HepG2 (cell line): ENCODE measurements around the gene DNAJC11.

Experiments
- ATF2 ChIP-seq: sonication (generic); formaldehyde crosslinking; IDR thresholded peaks from 2 replicates; pipeline ENCODE4 v1.4.0; 2020; ENCODE audit warnings: missing genetic modification reagents
- ELF4 ChIP-seq: sonication (generic); formaldehyde crosslinking; IDR thresholded peaks from 2 replicates; pipeline ENCODE4 v1.5.0; 2020; ENCODE audit warnings: missing genetic modification reagents, mild to moderate bottlenecking, moderate library complexity, borderline replicate concordance
- HNRNPH1 ChIP-seq: fragments of 200-400 bp; formaldehyde crosslinking; optimal IDR thresholded peaks from 2 replicates; pipeline ENCODE3; 2017; ENCODE audit warnings: mild to moderate bottlenecking, low read depth, low read length
- ZNF10 ChIP-seq: sonication (generic); formaldehyde crosslinking; IDR thresholded peaks from 2 replicates; pipeline ENCODE4 v1.4.0; 2020; ENCODE audit warnings: mild to moderate bottlenecking, low read depth, missing genetic modification reagents, borderline replicate concordance
- ZNF138 ChIP-seq: sonication (generic); formaldehyde crosslinking; IDR thresholded peaks from 2 replicates; pipeline ENCODE4 v1.5.0; 2020; ENCODE audit warnings: mild to moderate bottlenecking, low read depth, missing genetic modification reagents
- ZNF253 ChIP-seq: sonication (generic); formaldehyde crosslinking; IDR thresholded peaks from 2 replicates; pipeline ENCODE4 v1.8.0; 2022; ENCODE audit warnings: mild to moderate bottlenecking, missing genetic modification reagents, borderline replicate concordance
- ZSCAN5A ChIP-seq: sonication (generic); formaldehyde crosslinking; IDR thresholded peaks from 2 replicates; pipeline ENCODE4 v1.8.0; 2022; ENCODE audit warnings: mild to moderate bottlenecking, missing genetic modification reagents, borderline replicate concordance
- TF ChIP-seq, protein P1 (sequence below): sonication (generic); formaldehyde crosslinking; IDR thresholded peaks from 2 replicates; pipeline ENCODE4 v1.5.0; 2020; ENCODE audit warnings: mild to moderate bottlenecking, missing genetic modification reagents, moderate library complexity

GRCh38 chr1:6660415-6661049 lies 41.1 kb downstream of the DNAJC11 start:
- TF ChIP-seq ZNF138 (CRISPR knock-in tag) (no peak), ZSCAN5A (no peak), ELF4 (CRISPR knock-in tag) (no peak), ZNF253 (CRISPR knock-in tag) (no peak), ATF2 (CRISPR knock-in tag) (no peak), HNRNPH1 (no peak), ZNF10 (CRISPR knock-in tag) (no peak)
- TF ChIP-seq, protein P1, sequence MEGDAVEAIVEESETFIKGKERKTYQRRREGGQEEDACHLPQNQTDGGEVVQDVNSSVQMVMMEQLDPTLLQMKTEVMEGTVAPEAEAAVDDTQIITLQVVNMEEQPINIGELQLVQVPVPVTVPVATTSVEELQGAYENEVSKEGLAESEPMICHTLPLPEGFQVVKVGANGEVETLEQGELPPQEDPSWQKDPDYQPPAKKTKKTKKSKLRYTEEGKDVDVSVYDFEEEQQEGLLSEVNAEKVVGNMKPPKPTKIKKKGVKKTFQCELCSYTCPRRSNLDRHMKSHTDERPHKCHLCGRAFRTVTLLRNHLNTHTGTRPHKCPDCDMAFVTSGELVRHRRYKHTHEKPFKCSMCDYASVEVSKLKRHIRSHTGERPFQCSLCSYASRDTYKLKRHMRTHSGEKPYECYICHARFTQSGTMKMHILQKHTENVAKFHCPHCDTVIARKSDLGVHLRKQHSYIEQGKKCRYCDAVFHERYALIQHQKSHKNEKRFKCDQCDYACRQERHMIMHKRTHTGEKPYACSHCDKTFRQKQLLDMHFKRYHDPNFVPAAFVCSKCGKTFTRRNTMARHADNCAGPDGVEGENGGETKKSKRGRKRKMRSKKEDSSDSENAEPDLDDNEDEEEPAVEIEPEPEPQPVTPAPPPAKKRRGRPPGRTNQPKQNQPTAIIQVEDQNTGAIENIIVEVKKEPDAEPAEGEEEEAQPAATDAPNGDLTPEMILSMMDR (CRISPR knock-in tag) = no peak
